ENCODE data around the gene RGS6.

Gene RGS6

DNA sequence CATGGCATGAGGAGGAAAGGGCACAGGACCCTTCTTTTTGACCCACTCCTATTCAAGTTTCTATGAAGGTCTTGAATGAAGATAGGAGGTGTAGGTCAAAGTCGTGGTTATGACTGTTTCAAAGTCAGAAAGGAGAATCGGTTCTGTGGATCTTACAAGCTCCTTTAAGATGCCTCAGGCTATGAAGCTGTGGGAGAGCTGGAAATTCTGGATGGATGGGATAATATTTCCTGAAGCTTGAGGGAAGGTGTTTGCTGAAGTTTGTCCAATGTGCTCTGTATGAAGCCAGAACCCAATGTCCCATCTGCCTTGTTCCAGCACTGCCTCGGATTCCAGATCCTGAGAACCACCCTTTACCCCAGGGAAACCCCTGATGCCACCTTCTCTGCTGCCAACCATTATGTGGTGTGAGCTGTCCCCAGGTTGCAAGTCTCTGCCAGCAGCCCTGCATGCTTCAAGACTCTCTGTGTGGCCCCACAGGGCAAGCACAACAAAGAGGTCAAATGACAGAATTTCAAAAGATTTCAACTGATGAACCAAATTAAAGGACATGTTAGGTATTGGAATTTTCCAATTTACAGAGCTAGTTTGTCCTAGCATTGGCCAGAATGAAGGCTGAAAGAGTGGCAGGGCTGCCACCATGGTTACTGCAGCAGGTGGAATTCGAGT is 472.0 kb downstream of the RGS6 start:
- no peak for DNase-seq (ENCODE audit: low read depth)

DNA sequence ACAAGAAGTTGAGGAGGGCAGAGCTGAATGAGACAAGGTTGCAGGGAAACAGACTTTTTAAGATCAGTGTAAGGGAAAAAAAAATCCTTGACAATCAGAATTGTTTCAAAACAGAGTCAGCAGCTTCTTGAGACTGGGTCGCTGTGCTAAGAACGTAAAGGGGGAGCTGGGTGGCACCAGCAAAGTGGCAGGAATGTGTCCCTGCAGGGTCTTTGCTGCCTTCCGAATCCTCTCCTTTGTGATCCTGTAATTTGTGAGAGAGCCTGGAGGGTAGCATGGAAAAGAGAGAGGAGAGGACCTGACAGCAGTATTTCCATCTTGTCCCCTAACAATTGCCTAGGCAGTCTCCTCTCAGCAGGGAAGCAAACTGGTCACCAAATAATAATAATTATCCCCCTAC is 472.8 kb downstream of the RGS6 start:
- DNase-seq (ENCODE audit: low read depth), result no peak

DNA sequence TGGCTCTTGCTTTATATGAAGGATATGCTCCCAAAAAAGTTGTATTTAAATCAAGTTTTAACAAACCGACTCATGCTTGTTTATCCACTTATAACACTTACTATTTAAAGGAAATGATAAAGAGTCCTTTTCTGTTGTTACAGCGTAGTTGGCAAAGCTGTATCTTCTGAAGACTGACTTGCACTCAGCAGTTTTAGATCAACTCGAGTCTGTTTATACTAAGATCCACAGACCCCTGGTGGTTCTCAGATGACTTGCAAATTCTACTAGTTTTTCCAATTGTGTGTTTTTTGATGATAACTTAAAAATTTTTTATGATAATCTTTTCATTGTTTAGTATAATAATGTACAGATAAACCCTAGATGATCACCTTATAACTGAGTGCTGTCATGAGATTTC is 475.8 kb downstream of the RGS6 start:
- no peak for DNase-seq (ENCODE audit: low read depth)

DNA sequence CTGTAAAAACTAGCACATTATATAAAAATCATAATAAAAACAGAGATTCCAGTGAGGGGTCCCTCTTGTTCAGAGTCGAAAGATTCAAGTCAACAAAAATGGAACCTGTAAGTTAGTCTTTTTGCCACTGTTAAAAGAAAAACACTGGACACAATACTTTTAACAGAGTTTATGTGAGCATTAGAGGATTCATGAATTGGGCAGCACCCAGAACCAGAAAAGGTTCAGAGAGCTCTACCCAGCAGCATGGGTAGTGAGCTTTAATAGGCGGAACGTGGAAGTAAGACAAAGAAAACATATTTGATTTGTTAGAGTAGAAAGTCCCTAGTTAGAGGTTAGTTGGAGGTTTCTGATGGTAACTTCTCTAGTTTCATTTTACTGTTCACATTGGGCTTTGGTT is 476.8 kb downstream of the RGS6 start:
- no peak for DNase-seq (ENCODE audit: low read depth)

DNA sequence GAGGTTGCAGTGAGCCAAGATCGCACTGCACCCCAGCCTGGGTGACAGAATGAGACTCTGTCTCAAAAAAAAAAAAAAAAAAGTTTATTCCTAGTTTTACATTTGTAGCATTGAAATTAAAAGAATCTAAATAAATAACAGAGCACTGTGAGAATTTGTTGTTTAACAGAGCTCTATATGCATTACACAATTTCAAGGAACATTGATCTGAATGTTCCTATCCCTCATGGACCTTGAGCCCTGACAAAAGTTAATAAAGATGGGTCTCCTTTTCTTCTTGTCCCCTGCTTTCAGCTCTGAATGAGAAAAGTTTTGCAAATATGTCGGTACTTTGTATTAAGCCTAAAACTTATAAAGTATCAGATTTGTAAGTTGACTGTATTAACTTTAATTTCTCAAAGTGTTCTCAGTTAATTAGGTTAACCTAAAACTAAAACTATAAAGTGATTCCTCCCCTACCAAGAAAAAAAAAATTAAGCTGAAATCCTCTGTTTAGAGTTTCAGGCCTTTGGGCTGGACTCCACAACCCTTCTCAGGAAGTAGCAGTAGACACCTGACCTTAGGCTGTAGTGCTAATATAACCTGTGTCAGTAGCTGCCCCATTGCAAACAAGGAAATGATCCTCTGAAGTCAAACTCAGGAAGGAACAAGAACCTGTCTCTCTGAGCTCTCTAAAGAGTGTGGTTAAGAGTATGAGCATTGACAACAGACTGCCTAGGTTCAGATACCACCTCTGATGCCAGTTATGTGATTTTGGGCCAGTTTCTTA is 484.0 kb downstream of the RGS6 start:
- no peak for DNase-seq (ENCODE audit: low read depth)

DNA sequence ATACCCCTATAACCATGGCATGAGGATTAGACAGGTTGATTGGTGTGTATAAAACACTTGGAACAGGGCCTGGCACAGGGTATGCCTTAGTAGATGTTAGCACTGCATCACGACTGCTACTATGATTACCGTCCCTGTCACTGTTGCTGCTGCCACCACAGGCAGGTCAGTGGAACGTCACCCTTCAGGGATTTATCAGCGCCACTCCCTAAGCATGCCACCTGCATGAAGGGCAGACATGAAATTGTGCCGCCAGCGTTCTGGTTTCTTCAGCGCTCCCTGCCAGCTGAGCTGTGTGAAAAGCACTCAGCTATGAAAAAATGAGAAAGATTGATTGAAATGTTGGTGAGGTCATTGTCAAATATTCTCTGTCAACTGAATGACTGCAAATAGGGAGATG is 484.7 kb downstream of the RGS6 start:
- no peak for DNase-seq (ENCODE audit: low read depth)

DNA sequence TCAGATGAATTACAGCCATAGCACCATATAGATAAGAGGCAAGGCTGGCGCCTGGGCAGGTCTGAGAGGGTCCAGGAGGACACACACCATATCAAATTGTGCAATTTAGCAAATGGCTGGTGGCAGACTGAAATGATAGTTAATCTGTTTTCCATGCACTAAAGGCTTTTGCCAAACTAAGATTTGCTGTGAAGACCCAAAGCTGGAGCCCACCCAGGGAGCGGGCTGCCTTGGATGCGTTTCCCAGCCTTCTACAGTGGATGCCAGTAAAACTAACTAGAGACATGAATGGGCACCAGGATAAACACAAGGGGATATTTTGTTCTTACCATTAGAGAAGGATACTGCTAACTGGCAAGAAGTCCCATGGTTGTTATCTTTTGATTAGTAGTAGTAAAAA is 486.6 kb downstream of the RGS6 start:
- no peak for DNase-seq (ENCODE audit: low read depth)

DNA sequence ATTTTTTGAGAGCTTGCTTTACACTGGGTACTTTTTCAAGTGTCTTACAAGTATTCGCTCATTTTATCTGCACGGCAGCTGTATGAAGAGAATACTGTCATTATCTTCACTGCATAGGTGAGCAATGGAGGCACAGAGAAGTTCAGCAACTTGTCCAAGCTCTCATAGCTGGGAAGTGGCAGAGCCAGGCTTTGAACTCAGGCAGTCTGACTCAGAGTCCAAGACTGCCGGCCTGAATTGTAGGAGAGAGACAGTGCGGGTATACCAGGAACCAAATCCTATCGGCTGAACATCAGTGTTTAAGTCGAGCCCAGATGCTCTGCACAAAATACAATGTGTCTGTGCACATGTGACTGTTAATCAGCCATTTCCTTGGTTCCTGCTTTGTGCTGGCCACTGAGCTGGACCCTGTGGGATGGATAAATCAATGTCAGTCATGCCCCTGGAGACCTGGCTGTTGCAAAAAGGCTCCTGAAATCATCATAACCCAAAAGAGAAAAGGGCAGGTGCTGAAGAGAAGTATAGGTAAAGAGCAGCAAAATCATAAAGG is 487.1 kb downstream of the RGS6 start:
- DNase-seq (ENCODE audit: low read depth), result no peak

DNA sequence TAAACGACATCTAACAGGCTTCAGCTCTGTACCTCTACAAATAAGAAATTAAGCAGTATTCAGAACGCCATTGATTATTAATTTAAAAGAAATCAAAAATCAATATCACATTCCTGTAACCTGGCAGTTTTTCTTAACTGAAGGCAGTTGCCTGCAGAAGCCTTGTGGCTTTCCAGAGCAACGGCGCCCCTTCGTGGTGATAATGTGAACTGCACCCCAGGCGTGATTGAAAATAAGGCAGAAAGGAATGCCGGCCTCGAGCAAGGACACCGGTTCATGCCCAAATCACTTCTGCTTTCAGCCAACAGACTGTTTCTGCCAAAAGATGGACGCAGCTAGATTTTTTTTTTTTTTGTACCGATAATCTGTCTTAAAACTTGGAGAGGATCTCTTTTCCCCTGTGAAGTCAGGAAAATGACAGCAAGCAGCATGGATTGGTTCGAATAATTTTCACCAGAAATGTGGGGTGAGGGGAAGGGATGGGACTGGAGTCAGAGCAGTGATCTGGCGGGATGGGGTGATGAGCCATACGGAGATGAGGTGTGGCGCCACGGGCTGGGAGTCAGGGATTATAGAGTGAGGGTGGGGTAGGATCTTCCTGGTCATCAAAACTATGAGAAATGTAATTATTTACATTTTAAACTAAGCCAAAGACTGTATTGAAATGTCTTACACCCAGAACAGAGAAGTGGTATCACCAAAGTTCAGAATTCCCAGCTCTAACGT is 488.7 kb downstream of the RGS6 start:
- DNase-seq (ENCODE audit: low read depth), result peak; percentile 54

DNA sequence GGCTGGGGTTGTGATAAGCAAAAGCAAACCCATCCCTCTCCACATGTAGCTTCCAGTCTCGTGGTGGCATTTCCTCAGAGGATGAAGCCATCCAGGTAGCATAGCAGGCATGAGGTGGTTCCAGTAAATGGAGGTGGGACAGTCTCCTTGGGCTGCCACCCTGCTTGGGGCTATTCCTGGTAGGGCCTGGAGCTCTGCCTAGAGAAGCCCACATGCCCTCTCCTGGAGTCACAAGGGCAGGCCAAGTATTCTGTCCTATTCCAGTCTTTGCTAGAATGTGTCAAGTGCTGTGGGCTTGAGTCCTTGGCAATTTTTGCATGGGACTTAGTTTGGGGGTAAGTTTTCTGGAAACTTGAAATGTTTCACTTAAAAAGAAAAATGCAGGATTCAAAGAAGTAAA is 491.7 kb downstream of the RGS6 start:
- DNase-seq (ENCODE audit: low read depth), result no peak

DNA sequence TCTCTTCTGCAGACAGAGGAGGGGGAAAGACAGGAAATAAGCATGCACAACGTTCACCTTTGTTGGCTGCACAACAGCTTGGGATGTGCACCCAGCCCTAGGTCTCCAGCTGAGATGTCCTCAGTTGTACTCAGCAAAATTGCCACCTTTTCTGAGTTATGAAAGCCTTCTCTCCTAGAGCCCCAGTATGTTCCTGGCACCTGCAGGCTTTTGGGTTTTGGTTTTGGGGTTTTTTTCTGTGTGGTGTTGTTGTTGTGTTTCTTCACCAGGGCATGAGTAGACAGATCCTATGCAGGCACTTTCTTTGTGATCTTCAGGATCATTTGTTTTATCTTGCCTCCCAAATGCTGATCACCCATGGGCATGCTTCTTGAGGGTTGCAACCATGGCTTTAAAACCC is 498.2 kb downstream of the RGS6 start:
- no peak for DNase-seq (ENCODE audit: low read depth)

DNA sequence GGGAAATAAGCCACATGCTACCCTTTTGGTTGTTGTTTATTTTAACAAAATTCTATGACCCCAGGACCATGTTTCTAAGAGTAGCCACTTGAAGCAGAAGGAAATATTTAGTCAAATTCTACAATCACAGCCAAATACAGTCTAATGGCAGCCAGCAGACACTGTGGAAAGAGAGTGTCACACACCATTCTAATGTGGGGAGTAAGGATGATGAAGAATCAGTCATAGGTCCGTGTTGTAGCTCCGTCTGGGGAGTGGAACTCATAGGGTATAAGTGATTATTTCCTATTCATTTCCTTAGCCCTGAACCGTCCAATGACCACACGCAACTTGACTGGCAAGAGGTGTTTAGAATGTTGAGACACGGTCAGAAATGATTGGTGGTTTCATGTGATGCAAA is 500.5 kb downstream of the RGS6 start:
- DNase-seq (ENCODE audit: low read depth), result no peak

DNA sequence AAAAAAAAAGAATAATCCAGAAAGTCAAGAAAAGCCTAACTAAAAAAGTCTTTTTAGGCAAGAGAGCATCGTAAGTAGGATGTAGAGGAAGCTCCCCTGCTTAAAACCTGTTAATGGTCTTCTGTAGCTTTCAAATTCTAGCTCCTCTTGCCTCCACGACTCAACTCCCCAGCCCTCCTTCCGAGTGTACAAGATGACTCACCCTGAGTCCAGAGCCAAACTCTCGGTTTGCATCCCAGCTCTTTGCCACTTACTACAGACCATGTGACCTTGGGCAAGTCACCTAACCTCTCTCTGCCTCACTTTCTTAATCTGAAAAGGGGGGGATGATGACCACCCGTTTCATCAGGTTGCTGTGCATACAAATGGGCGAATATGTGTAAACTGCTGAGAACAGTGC is 501.3 kb downstream of the RGS6 start:
- DNase-seq (ENCODE audit: low read depth), result no peak

DNA sequence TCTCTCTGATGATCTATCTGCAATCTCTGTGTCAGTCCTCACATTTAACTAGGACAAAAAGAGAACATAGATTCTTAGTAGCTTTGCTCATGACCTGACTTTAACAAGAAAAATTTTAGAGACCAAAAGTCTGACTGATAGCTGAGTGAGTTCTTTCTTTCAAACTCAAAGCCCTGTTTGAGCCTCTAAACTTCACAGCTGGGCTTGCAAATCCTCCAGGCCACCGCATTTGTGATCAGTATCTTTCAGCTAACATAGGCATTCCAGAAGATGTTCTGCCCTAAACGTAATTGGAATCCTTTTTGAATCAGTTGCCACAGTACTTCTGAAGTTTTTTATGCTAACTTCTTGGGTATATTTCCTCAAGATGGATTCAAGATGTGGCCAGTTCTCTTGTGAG is 502.6 kb downstream of the RGS6 start:
- no peak for DNase-seq (ENCODE audit: low read depth)

DNA sequence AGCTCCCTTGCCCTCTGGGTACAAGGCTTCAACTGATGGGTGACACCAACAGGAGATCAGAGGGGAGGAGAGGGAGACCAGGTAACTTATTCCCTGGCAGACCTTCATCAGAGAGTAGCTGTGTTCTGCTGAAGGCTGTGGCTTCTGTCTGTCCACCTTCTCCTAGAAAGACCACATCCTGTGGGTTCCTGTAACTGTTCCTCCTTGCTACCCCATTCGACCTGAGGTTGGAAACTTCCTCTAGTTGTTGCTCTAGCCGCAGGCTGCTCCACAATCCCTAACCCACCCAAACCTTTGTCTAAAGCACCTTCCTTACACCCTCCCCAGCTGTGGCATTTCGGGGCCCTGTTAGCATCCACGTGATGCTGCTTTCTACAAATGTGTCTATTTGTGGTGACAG is 507.5 kb downstream of the RGS6 start:
- DNase-seq (ENCODE audit: low read depth), result no peak

DNA sequence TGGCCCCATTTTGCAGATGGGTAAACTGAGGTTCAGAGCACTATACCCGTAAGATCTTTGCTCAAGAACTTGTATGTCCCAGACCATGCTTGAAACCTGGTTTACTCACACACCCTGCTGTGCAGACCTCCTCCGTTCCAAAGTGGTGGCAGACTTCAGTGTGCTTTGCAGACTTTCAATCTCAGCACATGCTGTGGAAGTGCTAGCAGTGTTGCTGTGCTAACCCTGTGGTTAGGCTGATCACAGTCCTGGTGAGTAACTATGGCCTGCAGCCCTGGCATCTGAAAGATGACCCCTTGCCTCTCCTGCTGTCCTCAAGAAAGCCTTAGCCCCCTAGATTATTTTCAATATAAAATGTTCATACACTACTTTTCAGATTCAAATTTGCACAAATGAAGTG is 511.0 kb downstream of the RGS6 start:
- no peak for DNase-seq (ENCODE audit: low read depth)

DNA sequence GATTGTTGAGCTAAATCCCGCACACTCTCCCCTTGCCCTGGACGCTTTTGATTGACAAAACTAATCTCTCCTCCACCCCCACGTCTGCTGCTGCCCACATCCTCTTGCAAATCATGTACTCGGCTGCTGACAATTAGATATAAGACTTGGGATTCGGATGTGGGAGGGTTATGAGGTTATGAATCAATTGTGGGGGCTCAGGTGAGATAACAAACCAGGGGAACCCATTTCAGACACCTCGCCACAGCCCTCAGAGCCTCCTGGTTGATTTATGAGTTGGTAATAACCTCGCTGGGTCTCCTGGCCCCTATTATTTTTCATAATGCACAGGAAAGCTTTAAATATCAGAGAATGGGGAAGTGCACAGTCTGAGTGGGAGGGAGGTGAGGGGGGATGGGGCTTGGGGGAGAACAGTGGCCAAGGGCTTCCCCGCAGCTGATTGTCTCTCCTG is 511.8 kb downstream of the RGS6 start:
- DNase-seq (ENCODE audit: low read depth), result peak; percentile 66

DNA sequence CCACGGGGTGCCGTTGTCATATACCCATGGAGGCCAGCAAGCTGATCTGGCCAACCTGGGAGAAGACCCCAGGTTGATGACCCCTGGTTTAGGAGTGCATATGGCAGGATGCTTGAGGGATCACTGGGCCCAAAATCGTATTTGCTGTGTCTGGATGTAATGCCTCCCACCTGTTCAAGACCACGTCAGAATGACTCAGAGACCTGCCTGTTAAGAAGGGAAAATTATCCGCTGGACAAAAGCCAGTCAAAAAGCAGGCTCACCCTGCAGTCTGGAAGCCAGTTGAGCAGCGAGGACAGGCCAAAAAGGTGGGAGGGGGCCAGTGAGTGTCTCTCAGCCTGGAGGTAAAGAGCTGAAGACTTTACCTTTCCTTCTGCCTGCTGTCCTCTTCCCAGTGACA is 512.5 kb downstream of the RGS6 start:
- no peak for DNase-seq (ENCODE audit: low read depth)

DNA sequence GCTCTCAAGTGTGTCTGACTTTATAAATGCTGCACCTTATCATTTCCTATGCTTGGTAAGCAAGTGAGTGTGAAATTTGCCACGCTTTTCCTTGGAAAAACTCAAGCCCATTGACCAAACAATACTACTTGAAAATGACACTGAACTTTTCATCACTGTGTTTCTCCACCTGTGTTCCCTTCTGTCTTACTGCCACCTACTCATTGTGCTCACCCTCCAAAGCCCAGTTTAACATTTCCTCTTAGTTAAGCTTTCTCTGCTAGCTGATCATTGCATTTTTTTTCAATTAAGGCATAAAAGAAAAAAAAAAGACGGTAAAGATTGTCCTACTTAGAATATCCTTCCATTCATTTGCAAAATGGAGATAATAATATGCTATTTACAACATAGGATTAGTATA is 516.0 kb downstream of the RGS6 start:
- DNase-seq (ENCODE audit: low read depth), result no peak

DNA sequence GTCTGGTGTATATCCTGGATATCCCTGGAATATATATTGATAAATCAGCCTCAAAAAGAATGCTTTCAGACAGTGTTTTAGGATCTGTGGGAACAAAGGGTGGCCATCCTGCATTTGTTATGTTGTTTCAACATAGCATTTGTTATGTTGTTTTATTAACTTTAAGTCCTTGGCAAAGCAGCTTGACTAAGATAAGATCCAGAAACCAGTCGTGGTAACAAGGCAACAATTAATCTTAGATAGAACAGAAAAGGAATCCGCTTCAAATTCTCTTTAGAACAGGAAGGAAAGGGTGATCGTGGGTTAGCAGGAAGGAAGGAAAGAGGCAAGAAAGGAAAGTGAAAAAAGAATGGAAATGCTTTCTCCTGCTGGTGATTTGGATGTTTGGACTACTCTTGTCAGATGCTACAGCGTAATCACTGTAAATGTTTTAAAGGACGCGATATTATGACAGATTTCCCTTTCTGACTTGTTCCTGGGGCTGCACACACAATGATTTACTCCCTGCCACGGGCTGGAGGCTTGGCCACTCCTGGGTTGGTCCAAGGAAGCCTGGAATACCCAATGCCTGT is 518.3 kb downstream of the RGS6 start:
- no peak for DNase-seq (ENCODE audit: low read depth)

DNA sequence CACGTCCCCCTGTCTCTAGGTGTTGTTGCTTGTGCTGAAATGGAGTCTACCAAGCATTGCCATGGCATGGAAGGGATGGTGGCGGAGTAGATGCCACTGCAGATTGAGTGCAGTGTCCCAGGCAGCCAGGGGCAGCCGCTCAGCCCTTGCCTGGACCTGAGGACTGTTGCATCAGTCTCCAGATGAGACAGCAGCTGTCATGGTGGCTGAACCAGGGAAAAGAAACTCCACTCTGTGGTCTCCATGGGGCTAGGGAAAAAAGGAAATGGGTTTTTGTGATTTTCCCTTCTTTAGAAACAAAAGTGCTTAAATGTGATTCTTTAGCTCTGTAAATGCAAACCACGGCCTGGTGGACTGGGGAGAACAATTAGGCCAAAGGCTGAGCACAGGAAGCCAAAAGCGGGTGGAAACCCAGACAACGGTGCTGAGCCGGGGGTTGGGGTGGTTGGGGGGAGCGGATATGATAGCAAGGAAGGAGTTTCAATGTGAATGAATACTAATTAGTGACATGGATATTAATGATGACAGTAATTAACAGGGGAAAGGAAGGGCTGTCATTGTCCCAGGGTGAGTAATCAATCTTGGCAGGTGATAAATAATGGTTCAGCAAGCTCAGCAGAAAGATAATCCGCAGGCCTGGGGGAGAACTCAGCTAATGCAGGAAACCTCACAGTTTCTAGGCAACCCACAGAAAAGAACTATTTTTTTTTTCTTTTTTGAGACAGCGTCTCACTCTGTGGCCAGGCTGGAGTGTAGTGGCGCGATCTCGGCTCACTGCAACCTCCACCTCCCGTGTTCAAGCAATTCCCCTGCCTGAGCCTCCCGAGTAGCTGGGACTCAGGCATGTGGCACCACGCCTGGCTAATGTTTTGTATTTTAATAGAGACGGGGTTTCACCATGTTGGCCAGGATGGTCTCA is 519.1 kb downstream of the RGS6 start:
- no peak for DNase-seq (ENCODE audit: low read depth)

DNA sequence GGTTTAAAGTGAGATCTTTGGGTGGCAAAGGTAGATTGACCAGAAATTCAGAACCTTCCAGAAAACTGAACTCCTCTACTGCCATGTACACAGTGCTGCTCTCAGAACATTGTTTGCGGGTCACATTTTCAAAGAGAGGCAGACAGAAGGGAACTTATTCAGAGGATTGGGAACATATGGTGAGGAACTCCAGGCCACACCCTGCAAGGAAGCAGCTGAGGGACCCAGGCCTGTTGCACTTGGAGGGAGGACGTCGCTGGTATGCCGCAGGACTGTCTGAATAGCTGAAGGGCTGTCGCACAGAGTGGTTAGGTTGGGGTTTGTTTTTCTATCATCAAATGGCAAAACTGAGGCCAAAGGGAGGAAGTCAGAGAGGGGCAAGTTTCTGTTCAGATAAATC is 520.5 kb downstream of the RGS6 start:
- no peak for DNase-seq (ENCODE audit: low read depth)
